ENCODE data around the gene BCL2L13.
"Not testable (repeated sequence)": the region's sequence is repeated elsewhere in the genome, so short reads cannot be mapped to it uniquely, and the experiment has no call there.

Gene BCL2L13

GRCh38 chr22:17729561-17729960, 91.0 kb downstream of the BCL2L13 start:
- DNase-seq, result no peak

GRCh38 chr22:17732251-17732854, 93.8 kb downstream of the BCL2L13 start:
- no peak for DNase-seq

GRCh38 chr22:17733466-17733865, 94.9 kb downstream of the BCL2L13 start:
- no peak for DNase-seq

DNA sequence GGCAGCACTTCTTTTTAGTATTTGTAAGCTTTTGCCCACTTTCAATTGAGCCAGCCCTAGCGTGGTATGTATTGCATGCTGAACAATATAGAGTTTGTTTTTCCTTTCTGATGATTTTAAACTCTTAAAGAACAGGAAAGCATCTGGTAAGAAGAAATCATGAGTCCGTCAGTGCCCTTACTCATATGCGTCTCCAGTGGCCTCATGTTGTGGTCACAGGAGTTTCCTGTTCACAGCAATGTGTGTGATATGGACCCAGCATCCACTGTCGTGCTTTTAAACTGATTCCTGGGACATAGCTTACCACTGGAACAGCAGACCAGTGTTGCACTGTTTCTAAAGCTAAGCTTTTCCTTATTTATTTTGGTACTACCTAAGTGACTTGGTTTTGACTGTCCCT, 95.6 kb downstream of the BCL2L13 start:
- no peak for DNase-seq

GRCh38 chr22:17738386-17739128, 100.0 kb downstream of the BCL2L13 start:
- DNase-seq, result no peak

DNA sequence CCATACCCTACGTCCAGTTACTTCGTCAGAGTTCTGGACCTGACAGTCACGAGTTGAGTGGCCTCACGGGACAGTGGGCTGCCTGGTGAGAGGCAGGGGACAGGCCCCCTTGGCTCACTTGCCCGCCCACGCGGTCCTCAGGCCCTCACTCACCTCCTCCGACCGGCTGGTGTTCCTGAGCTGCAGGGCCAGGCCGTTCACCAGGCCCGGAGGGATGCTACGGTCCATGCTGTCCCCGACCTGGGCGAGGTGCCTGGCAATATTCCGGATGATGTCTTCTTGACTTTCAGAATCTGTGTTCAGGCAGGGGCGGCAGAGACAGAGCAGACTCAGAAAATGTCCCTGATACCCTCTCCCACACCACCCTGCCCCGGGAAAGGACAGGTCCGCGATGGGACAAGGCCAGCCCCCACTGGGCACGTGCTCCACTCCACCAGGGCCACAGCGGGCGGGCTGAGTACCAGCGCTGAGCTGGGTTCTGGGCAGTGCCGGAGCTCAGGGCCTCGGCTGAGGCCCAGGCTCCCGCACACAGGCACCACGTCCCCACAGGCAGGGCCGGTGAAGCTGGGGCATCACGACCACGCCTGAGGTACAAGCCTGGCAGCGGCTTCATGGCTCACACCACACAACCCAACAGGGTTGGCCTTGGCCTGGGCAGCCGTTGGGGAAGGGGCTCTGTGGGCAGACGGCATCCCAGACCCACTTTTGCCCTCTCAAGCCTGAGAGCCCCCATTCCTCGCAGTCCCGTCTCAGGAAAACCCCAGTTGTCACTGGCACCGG, 100.8 kb downstream of the BCL2L13 start:
- no peak for DNase-seq

DNA sequence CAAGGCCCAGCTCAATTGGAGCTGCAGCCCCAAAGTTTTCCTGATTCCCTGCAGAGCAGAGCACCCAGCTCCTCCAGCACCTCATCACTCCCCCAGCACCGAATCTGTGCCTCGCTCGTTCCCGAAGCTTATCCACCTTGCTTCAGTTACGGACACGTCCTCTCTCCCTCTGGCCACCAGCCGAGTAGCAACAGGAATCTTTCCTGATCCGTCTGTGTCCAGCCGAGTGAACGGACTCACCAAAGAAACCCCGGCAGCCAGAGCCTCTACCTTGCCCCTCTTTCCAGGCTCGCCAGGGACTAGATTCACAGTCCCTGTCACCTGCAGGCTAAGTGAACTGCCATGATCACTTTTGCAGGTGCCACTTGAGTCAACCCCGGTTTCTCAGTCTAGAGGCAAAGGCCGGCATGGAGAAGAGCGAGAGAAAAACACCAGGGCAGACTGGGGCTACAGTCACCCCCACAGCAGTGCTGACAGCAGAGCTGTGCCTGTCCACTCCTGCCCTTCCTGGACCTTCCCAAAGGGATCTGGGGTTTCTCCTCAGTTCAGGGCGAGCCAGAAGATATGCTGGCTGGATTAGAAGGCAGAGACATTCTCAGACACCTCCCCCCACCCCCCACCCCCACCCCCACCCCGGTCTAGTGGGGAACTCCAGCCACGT, 103.4 kb downstream of the BCL2L13 start:
- DNase-seq, result no peak

DNA sequence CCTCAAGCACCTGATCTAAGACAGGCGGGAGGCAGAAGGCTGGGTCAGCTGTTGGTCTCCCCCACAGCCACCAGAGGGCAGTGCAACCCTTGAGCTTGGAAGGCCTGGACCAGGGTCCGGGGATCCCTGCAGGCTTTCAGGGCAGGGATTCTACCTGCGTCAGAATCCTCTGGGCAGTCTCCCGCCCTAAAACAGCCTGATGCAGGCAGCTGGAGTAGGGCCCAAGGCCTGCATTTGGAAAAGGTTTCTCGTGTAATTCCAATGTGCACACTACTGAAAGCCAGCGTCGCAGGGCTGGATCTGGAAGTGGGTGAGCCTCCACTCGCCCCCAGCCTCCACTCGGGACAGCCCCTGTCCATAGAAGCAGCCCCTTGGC, 104.0 kb downstream of the BCL2L13 start:
- peak; percentile 37 for DNase-seq

DNA sequence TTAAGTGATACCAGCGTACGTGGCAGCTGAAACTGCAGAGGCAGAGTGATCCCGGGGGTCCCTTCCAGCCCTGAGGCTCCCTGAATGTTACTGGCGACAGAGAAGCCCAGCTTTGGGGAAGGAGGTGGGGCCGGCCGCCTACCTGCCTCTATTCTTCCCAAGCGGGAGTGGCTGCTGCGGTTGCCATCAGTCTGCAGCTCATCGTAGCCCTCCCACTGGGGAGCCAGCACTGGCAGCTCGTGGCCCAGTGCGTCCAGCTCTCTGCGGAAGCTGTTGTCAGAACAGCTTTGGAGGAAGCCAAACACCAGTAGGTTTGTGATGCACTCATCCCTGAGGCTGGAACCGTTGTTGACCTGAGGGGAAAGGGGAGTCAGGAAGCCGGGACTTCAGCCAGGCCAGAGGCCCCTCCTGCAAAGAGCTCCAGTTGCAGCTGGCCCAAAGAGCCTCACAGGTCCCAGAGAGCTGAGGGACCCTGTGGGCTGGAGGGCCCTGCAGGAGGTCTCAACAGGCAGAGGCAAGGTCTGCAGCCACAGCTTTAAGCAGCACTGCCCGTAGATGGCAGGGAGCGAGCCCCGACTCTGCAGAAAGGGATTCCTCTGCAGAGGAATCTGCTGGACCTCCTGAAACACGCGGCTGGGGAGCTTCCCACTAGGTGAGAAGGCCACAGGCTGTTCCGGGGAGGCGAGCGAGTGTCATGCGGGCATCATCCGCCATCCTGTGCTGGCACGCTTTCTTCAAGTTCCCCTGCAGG, 105.3 kb downstream of the BCL2L13 start:
- no peak for DNase-seq

DNA sequence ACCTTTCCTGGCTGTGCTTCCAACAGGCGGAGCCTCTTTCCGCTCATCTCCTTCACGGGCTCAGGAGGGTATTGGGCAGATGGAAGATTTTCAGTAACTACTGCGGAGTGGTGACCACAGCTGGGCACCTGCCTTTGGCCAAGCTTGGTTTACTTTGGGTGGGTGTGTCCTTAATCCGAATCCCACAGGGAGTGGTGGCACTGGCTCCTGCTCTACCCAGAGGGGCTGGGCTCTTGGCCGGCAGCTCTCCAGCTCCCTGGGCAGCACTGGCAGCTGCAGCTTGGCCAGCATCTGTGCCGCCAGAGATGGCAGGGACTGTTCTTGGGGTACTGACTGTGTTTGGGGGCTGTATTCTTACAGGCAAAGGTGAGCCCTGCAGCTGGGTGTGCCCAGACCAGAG, 105.9 kb downstream of the BCL2L13 start:
- no peak for DNase-seq

GRCh38 chr22:17746916-17747315, 108.4 kb downstream of the BCL2L13 start:
- no peak for DNase-seq

GRCh38 chr22:17748555-17749353, 110.2 kb downstream of the BCL2L13 start:
- no peak for DNase-seq

DNA sequence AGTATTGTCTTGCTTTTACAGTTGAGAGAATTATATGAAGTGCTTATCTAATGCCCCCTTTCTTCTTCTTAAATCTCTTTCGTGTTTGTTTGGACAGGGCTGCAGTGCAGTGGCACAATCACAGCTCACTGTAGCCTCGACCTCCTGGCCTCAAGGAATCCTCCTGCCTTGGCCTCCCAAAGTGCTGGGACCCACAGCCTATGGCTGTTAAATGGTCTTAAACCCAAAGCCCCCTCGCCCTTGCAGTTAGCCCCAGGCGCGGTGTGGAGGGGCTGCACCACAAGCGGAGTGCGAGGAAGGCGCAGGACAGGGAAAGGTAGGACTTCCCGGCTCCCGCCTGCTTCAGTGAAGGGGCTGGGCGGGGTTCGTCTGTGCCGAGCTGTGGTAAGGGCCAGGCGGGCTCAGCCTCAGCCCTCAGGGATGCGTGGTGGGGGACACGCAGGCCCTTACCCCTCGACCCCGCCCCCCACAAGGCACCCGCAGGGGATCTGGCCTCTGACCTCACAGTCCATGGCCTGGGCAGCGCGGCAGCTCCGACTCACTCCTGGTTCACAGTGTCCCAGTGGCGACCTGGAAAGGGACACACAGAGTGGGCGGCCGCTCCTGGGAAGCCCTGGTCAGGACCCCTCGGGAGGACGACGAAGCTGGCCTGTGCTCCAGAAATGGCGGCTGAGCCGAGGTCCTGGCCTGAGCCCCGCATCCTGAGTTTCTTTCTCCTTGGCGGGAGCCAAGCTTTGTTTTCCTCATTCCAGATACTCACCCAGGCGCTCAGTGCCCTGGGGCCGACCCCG, 111.2 kb downstream of the BCL2L13 start:
- no peak for DNase-seq

GRCh38 chr22:17751596-17751995, 113.0 kb downstream of the BCL2L13 start:
- no peak for DNase-seq

DNA sequence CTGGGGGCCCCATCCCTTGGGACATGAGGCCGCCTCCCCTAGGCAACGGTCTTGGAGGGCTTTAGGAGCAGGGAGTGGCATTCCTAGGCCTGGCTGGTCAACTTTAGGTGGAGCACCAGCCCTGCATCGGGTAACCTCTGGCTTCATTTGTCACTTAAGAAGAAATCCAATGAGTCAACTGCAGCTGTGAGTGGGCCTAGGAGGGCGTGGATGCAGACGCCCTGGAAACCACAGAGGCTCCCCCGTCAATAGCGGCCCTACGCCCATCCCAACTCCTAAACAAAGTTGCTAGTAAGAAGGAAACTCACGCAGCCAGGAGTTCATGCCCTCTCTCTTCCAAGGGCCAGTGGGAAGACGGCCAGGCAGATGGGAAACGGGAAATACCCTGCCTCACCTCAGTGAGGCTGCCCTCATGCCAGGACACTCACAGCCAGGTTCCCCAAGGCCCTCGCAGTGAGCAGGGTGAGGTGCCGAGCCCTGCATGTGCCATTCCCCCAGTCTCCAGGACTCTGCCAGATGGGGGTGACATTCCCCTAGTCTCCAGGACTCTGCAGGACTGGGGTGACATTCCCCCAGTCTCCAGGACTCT, 114.9 kb downstream of the BCL2L13 start:
- DNase-seq, result no peak

- DNase-seq, result no peak
These were observed 115.8 kb downstream of the BCL2L13 start for GRCh38 chr22:17754233-17754925.

DNA sequence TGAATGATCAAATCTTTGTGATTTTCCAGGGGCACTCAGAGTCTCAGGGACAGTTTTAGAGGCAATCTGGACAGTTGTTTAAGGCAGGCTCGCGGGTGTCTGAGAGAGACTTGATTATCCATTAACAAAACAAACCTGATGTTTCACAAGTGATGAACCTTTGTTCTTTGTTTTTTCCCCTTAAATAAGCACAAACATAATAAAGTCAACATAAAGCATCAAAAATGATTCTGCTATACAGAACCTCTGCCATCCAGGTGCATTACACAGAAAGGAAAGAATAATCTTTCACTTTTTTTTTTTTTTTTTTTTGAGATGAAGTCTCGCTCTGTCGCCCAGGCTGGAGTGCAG, 122.6 kb downstream of the BCL2L13 start:
- DNase-seq, result no peak

- not testable (repeated sequence) for DNase-seq
These were observed 124.9 kb downstream of the BCL2L13 start for GRCh38 chr22:17763442-17763841.

GRCh38 chr22:17764036-17764435, 125.5 kb downstream of the BCL2L13 start:
- DNase-seq, result no peak

GRCh38 chr22:17764852-17765251, 126.3 kb downstream of the BCL2L13 start:
- not testable (repeated sequence) for DNase-seq
